GM10266 (cell line): Measurements from ENCODE around the gene CD200.

ENCODE experiments used
- DNase-seq: peaks from one replicate; pipeline ENCODE4 v3.0.0; 2012; ENCODE audit errors: extremely low spot score
- TF ChIP-seq, protein P1 (sequence below): IDR thresholded peaks from 2 replicates; pipeline ENCODE4 v1.5.1; 2012; ENCODE audit warnings: mild to moderate bottlenecking, low read depth; ENCODE audit not compliant: control insufficient read depth, insufficient read depth; ENCODE audit errors: missing control alignments

Gene CD200

DNA sequence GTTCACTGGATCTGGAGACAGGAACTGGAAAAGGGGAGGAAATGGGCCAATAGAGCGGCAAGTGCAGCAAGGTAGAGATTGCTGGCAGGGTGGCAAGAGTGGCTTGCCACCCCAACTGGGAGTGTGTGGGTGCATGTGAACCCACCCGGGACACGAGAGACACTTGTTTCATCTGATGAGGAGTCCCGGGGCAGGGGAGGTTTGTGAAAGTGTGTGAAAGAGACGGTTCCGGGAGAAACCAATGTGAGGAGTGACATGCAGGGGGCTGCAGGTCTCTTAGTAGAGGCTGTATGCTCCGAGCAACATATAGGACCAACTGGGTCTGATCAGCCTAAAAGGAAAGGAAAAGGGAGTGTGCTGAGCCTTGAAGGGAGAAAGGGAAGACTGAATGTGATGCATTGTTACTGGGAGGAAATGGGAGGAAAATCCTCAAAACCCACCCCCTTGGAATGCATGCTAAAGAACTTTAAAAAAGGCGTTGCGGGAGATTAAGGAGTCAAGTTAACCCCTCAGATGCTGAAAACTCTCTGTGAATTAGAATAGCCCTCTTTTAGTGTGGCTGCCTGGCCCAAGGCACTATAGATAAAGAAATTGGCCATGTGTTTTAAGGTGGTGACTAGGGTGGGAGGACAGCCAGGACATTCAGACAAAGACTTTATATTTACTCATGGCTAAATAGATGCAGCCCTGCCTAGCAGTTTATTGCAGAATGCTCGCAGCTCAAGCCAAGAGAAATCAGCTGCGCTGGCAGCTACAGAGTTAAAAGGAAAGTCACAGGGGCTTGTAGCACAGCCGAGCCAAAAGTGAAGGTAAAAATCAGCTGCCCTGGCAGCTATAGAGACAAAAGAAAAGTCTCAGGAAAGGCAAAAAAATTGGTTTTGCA, 29.8 kb upstream of the CD200 start:
- peak; percentile 5 for DNase-seq
- TF ChIP-seq, protein P1, sequence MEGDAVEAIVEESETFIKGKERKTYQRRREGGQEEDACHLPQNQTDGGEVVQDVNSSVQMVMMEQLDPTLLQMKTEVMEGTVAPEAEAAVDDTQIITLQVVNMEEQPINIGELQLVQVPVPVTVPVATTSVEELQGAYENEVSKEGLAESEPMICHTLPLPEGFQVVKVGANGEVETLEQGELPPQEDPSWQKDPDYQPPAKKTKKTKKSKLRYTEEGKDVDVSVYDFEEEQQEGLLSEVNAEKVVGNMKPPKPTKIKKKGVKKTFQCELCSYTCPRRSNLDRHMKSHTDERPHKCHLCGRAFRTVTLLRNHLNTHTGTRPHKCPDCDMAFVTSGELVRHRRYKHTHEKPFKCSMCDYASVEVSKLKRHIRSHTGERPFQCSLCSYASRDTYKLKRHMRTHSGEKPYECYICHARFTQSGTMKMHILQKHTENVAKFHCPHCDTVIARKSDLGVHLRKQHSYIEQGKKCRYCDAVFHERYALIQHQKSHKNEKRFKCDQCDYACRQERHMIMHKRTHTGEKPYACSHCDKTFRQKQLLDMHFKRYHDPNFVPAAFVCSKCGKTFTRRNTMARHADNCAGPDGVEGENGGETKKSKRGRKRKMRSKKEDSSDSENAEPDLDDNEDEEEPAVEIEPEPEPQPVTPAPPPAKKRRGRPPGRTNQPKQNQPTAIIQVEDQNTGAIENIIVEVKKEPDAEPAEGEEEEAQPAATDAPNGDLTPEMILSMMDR: no peak

DNA sequence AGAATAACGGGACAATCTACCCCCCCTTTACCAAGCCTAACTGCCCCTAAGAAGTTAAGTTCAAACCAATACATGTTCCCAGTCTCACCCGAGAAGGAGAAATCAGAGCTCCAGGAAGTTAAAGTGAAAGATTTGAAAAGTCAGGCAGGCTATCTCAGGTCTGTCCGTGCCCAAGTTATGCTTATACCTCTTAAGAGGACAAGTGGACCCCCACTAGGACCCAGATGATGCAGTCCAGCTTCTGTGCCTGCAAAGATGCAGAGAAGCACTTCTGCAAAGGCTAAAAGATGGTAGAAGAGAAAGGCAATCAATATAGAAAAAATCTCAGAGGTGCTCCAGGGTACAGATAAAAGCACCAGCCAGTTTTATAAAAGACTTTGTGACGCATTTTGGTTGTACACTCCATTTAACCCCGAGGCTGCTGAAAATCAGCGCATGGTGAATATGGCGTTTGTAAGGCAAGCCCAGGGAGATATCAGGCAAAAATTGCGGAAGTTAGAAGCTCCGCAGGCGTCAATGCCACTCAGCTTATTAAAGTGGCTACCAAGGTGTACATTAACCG, 29.1 kb upstream of the CD200 start:
- DNase-seq: peak; percentile 10
- TF ChIP-seq, protein P1: no peak

DNA sequence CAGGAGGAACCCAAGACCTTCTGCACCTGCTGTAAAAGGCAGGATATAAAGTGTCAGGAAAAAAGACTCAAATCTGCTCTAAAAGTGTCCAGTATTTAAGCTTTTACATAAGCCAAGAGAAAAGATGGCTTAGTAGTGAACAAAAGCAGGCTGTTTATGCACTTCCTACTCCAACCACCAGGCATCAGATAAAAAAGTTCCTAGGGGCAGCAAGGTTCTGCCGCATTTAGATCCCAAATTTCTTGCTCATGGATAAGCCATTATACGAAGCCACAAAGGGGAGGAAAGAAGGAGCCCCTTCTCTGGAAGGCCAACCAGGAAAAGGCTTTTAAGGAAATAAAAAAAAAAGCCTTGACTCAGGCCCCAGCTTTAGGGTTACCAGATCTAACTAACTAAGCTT, 28.3 kb upstream of the CD200 start:
- TF ChIP-seq, protein P1: no peak
- no peak for DNase-seq

DNA sequence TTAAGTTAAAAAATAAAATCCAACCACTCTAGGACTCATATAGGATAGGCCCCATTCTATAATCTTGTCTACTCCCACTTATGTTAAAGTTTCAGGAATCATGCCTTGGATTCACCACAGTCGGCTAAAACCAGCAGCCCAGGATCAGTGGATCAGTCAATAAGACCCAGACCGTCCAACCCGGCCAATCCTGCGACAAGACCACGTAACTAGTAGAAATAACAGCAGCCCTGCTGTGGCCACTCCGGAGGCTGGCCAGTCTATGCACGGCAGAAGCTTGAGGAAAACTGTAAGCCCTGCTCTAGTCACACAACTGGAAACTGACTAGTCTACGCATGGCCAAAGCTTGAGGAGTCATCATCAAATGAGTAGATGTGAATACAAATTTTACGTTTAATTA, 26.1 kb upstream of the CD200 start:
- TF ChIP-seq, protein P1: no peak
- DNase-seq: no peak

DNA sequence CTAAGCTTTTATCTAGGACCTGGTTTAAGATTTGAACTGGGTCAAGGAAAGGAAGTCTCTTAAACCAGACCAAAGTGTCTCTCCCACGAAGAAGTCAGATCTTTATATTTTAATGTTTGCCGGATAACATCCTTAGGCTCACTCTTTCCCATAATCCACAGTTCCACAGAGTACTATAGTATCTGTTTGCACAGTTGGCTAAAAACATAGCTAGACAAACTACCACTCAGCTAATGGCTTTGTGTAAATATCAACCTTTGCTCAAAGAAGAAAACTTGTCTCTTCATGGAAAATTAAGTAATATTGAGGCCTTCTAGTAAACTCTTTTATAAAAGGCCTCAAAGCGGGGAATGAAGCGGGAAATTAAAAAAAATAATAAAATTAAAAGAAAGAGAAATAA, 25.4 kb upstream of the CD200 start:
- TF ChIP-seq, protein P1: no peak
- no peak for DNase-seq

DNA sequence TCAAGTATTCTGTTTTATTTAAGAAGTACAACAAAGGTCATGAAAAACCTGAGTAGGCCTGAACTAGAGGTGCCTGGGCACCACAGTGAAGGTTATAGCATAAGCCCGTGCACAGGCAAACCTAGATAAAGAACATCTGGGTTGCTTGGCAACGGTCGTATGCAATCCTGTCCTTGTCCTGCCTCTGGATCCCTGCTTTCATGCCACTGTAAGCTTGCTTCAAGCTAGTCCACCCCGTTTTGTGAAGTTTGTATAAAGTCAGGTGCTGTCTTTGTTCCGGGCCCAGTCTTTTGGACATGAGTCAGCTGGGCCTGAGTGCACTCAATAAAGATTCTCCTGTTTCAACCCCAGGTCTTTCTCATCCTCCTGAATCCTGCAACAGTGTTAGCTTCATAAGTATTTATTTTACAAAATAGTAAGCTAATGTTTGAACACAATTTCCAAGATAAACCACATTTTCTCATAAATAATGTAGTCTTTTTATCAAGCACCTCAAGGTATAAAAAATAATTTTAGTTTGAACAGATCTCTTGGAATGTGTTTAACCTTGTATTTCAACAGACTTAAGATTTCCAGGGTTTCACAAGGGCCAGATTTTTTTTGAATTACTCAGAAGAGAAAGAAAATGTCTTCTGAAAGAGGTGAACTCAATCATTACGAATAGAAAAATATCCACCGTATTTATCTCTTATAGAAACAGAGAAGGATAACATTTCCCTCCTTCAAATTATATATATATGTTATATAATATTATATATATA, 24.6 kb upstream of the CD200 start:
- no peak for DNase-seq
- TF ChIP-seq, protein P1: no peak
